Measurements from ENCODE around the gene RELA. TPM values are rescaled to one million over a fixed set of nuclear protein-coding genes. Genes with fewer than 3 reads are reported as not detected.
"Not testable (repeated sequence)": the region's sequence is repeated elsewhere in the genome, so short reads cannot be mapped to it uniquely, and the experiment has no call there.

The RELA gene
- total RNA-seq, 6 experiments from 2014 or later = 66.9 to 72.7 (median 69.5) TPM

- Mint-ChIP-seq H3K4me1 (ENCODE audit: low read depth) (no peaks in the 10 kb centered on the region), H3K9me3 (no peaks in the 10 kb centered on the region), H3K4me3 (no peak overlapping the region), H3K27ac (no peak overlapping the region), H3K27me3 (ENCODE audit: insufficient read depth) (peaks cover 34% of the 10 kb centered on the region), H3K36me3 (ENCODE audit: low read depth) (no peaks in the 10 kb centered on the region)
- no peak for TF ChIP-seq CTCF (IDR thresholded peaks at IDR 0.05)
- DNase-seq = no peak
Observed at GRCh38 chr11:65696802-65697552, 34.3 kb upstream of the RELA start.

- H3K4me1 Mint-ChIP-seq (ENCODE audit: low read depth) = no peaks in the 10 kb centered on the region
- H3K27me3 Mint-ChIP-seq (ENCODE audit: insufficient read depth) = peaks cover 28% of the 10 kb centered on the region
- no peak overlapping the region for H3K4me3 Mint-ChIP-seq
- H3K9me3 Mint-ChIP-seq = no peaks in the 10 kb centered on the region
- DNase-seq = no peak
- no peak for TF ChIP-seq CTCF (IDR thresholded peaks at IDR 0.05)
- H3K27ac Mint-ChIP-seq = no peak overlapping the region
- no peaks in the 10 kb centered on the region for H3K36me3 Mint-ChIP-seq (ENCODE audit: low read depth)
Observed at GRCh38 chr11:65695459-65696241, 32.9 kb upstream of the RELA start.

- H3K27me3 Mint-ChIP-seq (ENCODE audit: insufficient read depth) = peaks cover 17% of the 10 kb centered on the region
- H3K27ac Mint-ChIP-seq = no peak overlapping the region
- H3K36me3 Mint-ChIP-seq (ENCODE audit: low read depth) = no peaks in the 10 kb centered on the region
- no peaks in the 10 kb centered on the region for H3K4me1 Mint-ChIP-seq (ENCODE audit: low read depth)
- no peaks in the 10 kb centered on the region for H3K9me3 Mint-ChIP-seq
- TF ChIP-seq CTCF (IDR thresholded peaks at IDR 0.05) = no peak
- no peak overlapping the region for H3K4me3 Mint-ChIP-seq
- no peak for DNase-seq
Observed at GRCh38 chr11:65692367-65692766, 29.7 kb upstream of the RELA start.

- DNase-seq = not testable (repeated sequence)
- peaks cover 14% of the 10 kb centered on the region for H3K27me3 Mint-ChIP-seq (ENCODE audit: insufficient read depth)
Observed at GRCh38 chr11:65691847-65692246, 29.1 kb upstream of the RELA start.

GRCh38 chr11:65685981-65686380 lies 23.3 kb upstream of the RELA start:
- Mint-ChIP-seq H3K27ac (no peak overlapping the region), H3K9me3 (no peaks in the 10 kb centered on the region)
- TF ChIP-seq CTCF (IDR thresholded peaks at IDR 0.05) = no peak

More at GRCh38 chr11:65691847-65692246, 29.1 kb upstream of the RELA start:
- H3K4me1 Mint-ChIP-seq (ENCODE audit: low read depth); H3K9me3 Mint-ChIP-seq; H3K36me3 Mint-ChIP-seq (ENCODE audit: low read depth); H3K27ac Mint-ChIP-seq; H3K4me3 Mint-ChIP-seq: not testable (repeated sequence)

GRCh38 chr11:65683480-65683879 lies 20.8 kb upstream of the RELA start:
- H3K27me3 Mint-ChIP-seq (ENCODE audit: insufficient read depth) = peaks cover 23% of the 10 kb centered on the region
- H3K9me3 Mint-ChIP-seq; H3K27ac Mint-ChIP-seq; H3K36me3 Mint-ChIP-seq (ENCODE audit: low read depth); H3K4me1 Mint-ChIP-seq (ENCODE audit: low read depth); H3K4me3 Mint-ChIP-seq; DNase-seq: not testable (repeated sequence)

More at GRCh38 chr11:65685981-65686380, 23.3 kb upstream of the RELA start:
- no peak for DNase-seq
- H3K36me3 Mint-ChIP-seq (ENCODE audit: low read depth) = no peaks in the 10 kb centered on the region
- H3K4me1 Mint-ChIP-seq (ENCODE audit: low read depth) = no peaks in the 10 kb centered on the region
- peaks cover 23% of the 10 kb centered on the region for H3K27me3 Mint-ChIP-seq (ENCODE audit: insufficient read depth)
- H3K4me3 Mint-ChIP-seq = no peak overlapping the region

All from HFFc6 (cell line).